SW 1271 (cell line): ENCODE results near the gene AP2A2.
"Not testable (repeated sequence)": the region's sequence is repeated elsewhere in the genome, so short reads cannot be mapped to it uniquely, and the experiment has no call there.

Source experiments
- DNase-seq, 2 experiments: peaks; one replicate each; lab custom pipeline; 2025; lab: John Stamatoyannopoulos, UW

AP2A2 gene

GRCh38 chr11:1015826-1016545 lies 90.3 kb downstream of the AP2A2 start:
- DNase-seq: no peak

GRCh38 chr11:1016610-1017126 lies 91.0 kb downstream of the AP2A2 start:
- not testable (repeated sequence) for DNase-seq

GRCh38 chr11:1017269-1018005 lies 91.8 kb downstream of the AP2A2 start:
- no peak for DNase-seq

- DNase-seq: no peak
Measured at GRCh38 chr11:1018091-1018490, 92.4 kb downstream of the AP2A2 start.

GRCh38 chr11:1019321-1019910 lies 93.7 kb downstream of the AP2A2 start:
- DNase-seq: no peak

- DNase-seq: no peak
Measured at GRCh38 chr11:1020211-1020905, 94.7 kb downstream of the AP2A2 start.

DNA sequence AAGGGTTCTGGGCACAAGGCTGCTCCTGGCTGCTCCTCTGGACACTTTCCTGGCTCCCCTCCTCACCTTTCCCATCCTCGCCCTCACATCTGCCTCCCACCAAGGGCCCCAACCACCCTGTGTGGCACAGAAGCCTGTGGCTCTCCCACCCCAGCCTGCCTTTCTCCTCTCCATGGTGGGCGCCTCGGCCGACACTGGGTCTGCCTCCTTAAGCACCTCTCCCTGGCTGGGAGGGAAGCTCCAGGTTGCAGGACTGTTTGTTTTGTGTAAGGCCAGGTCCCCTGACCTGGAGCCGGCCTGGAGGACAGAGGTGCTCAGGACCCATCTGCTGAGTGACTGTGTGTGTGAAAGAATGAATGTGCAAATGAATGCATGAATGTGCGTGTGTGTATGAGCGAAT lies 96.7 kb downstream of the AP2A2 start:
- DNase-seq: no peak

GRCh38 chr11:1022908-1023810 lies 97.5 kb downstream of the AP2A2 start:
- no peak for DNase-seq

GRCh38 chr11:1023811-1024596 lies 98.3 kb downstream of the AP2A2 start:
- no peak for DNase-seq

GRCh38 chr11:1024597-1025409 lies 99.1 kb downstream of the AP2A2 start:
- no peak for DNase-seq

GRCh38 chr11:1025410-1026162 lies 99.9 kb downstream of the AP2A2 start:
- DNase-seq: no peak

DNA sequence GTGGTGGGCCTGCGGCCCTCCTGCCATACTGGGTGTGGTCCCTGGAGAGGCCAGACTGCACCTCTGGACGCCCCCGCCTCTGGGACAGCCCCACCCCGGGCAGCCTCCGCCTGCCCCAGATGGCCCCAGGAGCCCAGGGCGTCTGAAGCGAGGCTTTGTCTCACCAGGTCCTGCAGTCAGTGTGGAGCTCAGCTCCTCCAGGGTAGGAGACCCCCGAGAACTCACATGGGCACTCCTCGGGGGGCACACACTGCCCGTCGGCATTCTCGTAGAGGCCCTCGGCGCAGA lies 100.4 kb downstream of the AP2A2 start:
- no peak for DNase-seq

- DNase-seq: no peak
Measured at GRCh38 chr11:1026641-1027482, 101.2 kb downstream of the AP2A2 start.

GRCh38 chr11:1027483-1028290 lies 102.0 kb downstream of the AP2A2 start:
- DNase-seq: no peak

- no peak for DNase-seq
Measured at GRCh38 chr11:1028291-1028540, 102.5 kb downstream of the AP2A2 start.

DNA sequence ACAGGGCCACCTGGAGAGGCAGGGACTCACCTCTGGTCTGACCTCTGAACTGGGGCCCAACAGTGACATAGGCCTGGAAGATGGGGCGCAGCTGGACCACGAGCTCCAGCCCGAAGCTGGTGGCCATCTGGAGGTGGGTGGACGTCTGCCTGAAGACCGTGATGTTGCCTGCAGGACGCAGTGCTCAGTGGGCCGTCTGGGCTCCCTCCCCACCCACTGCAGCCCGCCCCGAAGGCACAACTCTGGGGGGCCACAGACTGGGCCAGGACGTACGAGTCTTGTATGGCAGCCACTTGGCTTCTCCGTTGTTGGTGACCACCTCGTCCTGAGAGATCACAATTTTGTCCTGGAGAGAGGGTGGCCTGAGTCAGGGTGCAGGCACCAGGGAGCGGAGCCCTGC lies 102.9 kb downstream of the AP2A2 start:
- DNase-seq: no peak

- DNase-seq: no peak
Measured at GRCh38 chr11:1029051-1029450, 103.4 kb downstream of the AP2A2 start.

- no peak for DNase-seq
Measured at GRCh38 chr11:1029654-1030053, 104.0 kb downstream of the AP2A2 start.
